Keratinocyte (primary cell): ENCODE results near the gene POTEH.
"Not testable (repeated sequence)": the region's sequence is repeated elsewhere in the genome, so short reads cannot be mapped to it uniquely, and the experiment has no call there.

Experiments used
- CTCF ChIP-seq, 3 experiments: IDR thresholded peaks in 1 of 3; conservative IDR thresholded peaks in 1 of 3; optimal IDR thresholded peaks in 1 of 3; 2 replicates in 2 of 3; 3 replicates in 1 of 3; pipeline versions ENCODE3 to v1.5.1; 2011; ENCODE audit warnings: low read length in 3 of 3, mild to moderate bottlenecking in 3 of 3, moderate library complexity in 2 of 3, control low read depth in 1 of 3, inconsistent platforms in 1 of 3; ENCODE audit not compliant: insufficient read depth in 2 of 3; ENCODE audit errors: extremely low read depth in 1 of 3
- EZH2 ChIP-seq: IDR thresholded peaks from one replicate; pipeline ENCODE4 v1.6.1; 2012; ENCODE audit warnings: inconsistent platforms, mild to moderate bottlenecking, low read length, moderate library complexity

DNA sequence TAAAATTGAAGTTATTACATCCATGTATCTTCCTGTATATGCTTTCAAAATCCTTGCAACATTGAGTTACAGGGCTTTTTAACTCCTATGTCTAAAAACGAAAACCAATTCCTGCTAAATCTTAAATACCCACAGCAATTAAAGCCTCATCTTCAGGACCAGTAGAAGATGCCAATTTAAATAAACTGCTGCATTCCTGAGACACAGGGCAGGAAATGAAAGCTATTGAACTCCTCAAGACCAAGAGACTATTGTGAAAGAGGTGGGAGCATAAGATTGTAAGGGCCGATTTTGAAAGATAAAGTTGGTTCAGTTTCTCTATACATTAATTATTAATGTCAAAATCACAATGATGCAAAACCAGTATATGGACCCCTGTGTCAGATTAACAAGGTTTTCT lies 28.7 kb upstream of the POTEH start:
- not testable (repeated sequence) for TF ChIP-seq CTCF (optimal IDR thresholded peaks at IDR 0.05 in 1 of 3, IDR thresholded peaks at IDR 0.05 in 1 of 3, conservative IDR thresholded peaks at IDR 0.05 in 1 of 3; ENCODE audit: extremely low read depth in 1 of 3, insufficient read depth in 2 of 3, low read length in 3 of 3); EZH2
